Skin epidermis (tissue), 12 donors: Measurements from ENCODE around the gene C1RL.

Experiments used
- H3K27ac ChIP-seq, 21 experiments: fragments of 200-600 bp; sonication (generic) in 11 of 21; one replicate each; pipeline ENCODE4 v1.5.0; 2020; ENCODE audit warnings: mild to moderate bottlenecking in 3 of 21, inconsistent platforms in 2 of 21, moderate library complexity in 2 of 21
- H3K4me3 ChIP-seq, 7 experiments: fragments of 200-600 bp; sonication (generic) in 2 of 7; one replicate each; pipeline ENCODE4 v1.5.0; 2020; ENCODE audit warnings: inconsistent platforms in 2 of 7, mild to moderate bottlenecking in 2 of 7, moderate library complexity in 1 of 7

The C1RL gene

GRCh38 chr12:7046383-7047105, 62.5 kb downstream of the C1RL start:
- no peak overlapping the region for H3K27ac ChIP-seq
- no peak overlapping the region for H3K4me3 ChIP-seq

GRCh38 chr12:7045913-7046312, 63.1 kb downstream of the C1RL start:
- H3K4me3 ChIP-seq = no peak overlapping the region

More at GRCh38 chr12:7045913-7046312, 63.1 kb downstream of the C1RL start:
- no peak overlapping the region for H3K27ac ChIP-seq
